B cell (primary cell): Measurements from ENCODE around the gene SMURF1. TPM values are rescaled to one million over a fixed set of nuclear protein-coding genes. Genes with fewer than 3 reads are reported as not detected.

Experiments
- ATAC-seq: fragments of 200-7000 bp; cut with Tn5 transposase; one replicate; pipeline ENCODE4 v1.10.0; 2021; ENCODE audit warnings: low read depth, mild to moderate bottlenecking, moderate number of reproducible peaks, moderate library complexity
- CTCF ChIA-PET: fragments of 350-600 bp; sonication (Branson Sonifier 250); formaldehyde crosslinking; loops from one replicate; lab custom pipeline; 2021; ENCODE audit warnings: antibody characterized with exemption, inconsistent platforms; lab: Charles Lee
- POLR2A ChIA-PET: fragments of 350-600 bp; sonication (Branson Sonifier 250); formaldehyde crosslinking; loops from one replicate; lab custom pipeline; 2021; ENCODE audit warnings: antibody characterized with exemption; lab: Charles Lee
- DNase-seq: peaks from one replicate; pipeline ENCODE4 v3.0.0; 2013
- H2AFZ ChIP-seq: 2 replicates; pipeline ENCODE4 v1.6.1; 2012; ENCODE audit warnings: mild to moderate bottlenecking, low read depth, low read length; ENCODE audit not compliant: insufficient read depth, poor library complexity, severe bottlenecking
- H3K27ac ChIP-seq, 2 donors: 1 replicate in 1 of 2; 2 replicates in 1 of 2; pipeline ENCODE4 v1.5.1; 2012 to 2013; ENCODE audit warnings: low read length in 2 of 2, mild to moderate bottlenecking in 2 of 2, moderate library complexity in 1 of 2
- H3K27me3 ChIP-seq, 4 experiments: fragments of 200-600 bp in 1 of 4; sonication (generic) in 1 of 4; replicated peaks in 1 of 4; 1 replicate in 2 of 4; 2 replicates in 2 of 4; pipeline versions ENCODE4 v1.6.1 to v1.7.0; 2013 to 2016; ENCODE audit warnings: low read length in 3 of 4, mild to moderate bottlenecking in 2 of 4, mixed read lengths in 1 of 4, moderate library complexity in 1 of 4; ENCODE audit not compliant: insufficient read depth in 4 of 4, control insufficient read depth in 3 of 4; ENCODE audit errors: control extremely low read depth in 1 of 4
- H3K36me3 ChIP-seq, 2 experiments: replicated peaks in 1 of 2; 1 replicate in 1 of 2; 2 replicates in 1 of 2; pipeline versions ENCODE4 v1.6.1 to v1.7.1; 2013; ENCODE audit warnings: low read length in 1 of 2; ENCODE audit not compliant: insufficient read depth in 2 of 2, control insufficient read depth in 1 of 2; ENCODE audit errors: control extremely low read depth in 1 of 2, extremely low read depth in 1 of 2
- H3K4me1 ChIP-seq, 2 donors: fragments of 200-600 bp in 1 of 2; sonication (generic) in 1 of 2; 1 replicate in 1 of 2; 2 replicates in 1 of 2; pipeline versions ENCODE4 v1.5.1 to v1.6.1; 2013 to 2017; ENCODE audit warnings: low read length in 2 of 2; ENCODE audit not compliant: control insufficient read depth in 2 of 2, insufficient read depth in 2 of 2
- H3K4me2 ChIP-seq: replicated peaks from 2 replicates; pipeline ENCODE3; 2012; ENCODE audit warnings: mild to moderate bottlenecking, low read depth, low read length; ENCODE audit not compliant: poor library complexity, severe bottlenecking
- H3K4me3 ChIP-seq, 5 experiments: fragments of 200-600 bp in 1 of 5; sonication (generic) in 1 of 5; 1 replicate in 3 of 5; 2 replicates in 2 of 5; pipeline versions ENCODE4 v1.5.1 to v1.7.0; 2011 to 2016; ENCODE audit warnings: low read length in 4 of 5, mild to moderate bottlenecking in 4 of 5, low read depth in 2 of 5, control low read depth in 1 of 5, moderate library complexity in 1 of 5; ENCODE audit not compliant: insufficient read depth in 1 of 5; ENCODE audit errors: control extremely low read depth in 1 of 5, extremely low read depth in 1 of 5
- H3K79me2 ChIP-seq: fragments of 200-600 bp; sonication (generic); one replicate; pipeline ENCODE4 v1.6.0; 2016; ENCODE audit warnings: low read length; ENCODE audit not compliant: control insufficient read depth, insufficient read depth
- H3K9ac ChIP-seq: fragments of 200-600 bp; sonication (generic); 2 replicates; pipeline ENCODE4 v1.6.1; 2017; ENCODE audit warnings: mild to moderate bottlenecking, low read length, moderate library complexity
- H3K9me3 ChIP-seq, 3 donors: one replicate each; pipeline versions ENCODE4 v1.6.1 to v1.7.1; 2013; ENCODE audit warnings: low read length in 2 of 3; ENCODE audit not compliant: control insufficient read depth in 2 of 3, insufficient read depth in 1 of 3; ENCODE audit errors: control extremely low read depth in 1 of 3
- H4K20me1 ChIP-seq: 2 replicates; pipeline ENCODE4 v1.6.0; 2012; ENCODE audit warnings: mild to moderate bottlenecking, low read length; ENCODE audit not compliant: insufficient read depth, control insufficient read depth, poor library complexity, severe bottlenecking
- H3K27ac Mint-ChIP-seq: one replicate; pipeline ENCODE4 v1.8.0; 2021; ENCODE audit warnings: mixed read lengths
- H3K27me3 Mint-ChIP-seq: one replicate; pipeline ENCODE4 v1.8.0; 2021; ENCODE audit warnings: mixed read lengths
- H3K4me1 Mint-ChIP-seq: one replicate; pipeline ENCODE4 v1.8.0; 2021; ENCODE audit warnings: mixed read lengths
- H3K4me3 Mint-ChIP-seq: one replicate; pipeline ENCODE4 v1.8.0; 2021; ENCODE audit warnings: mixed read lengths
- H3K9me3 Mint-ChIP-seq: one replicate; pipeline ENCODE4 v1.8.0; 2022; ENCODE audit warnings: mixed read lengths; ENCODE audit not compliant: insufficient read depth
- CTCF ChIP-seq: fragments of 200-600 bp; IDR thresholded peaks from one replicate; pipeline ENCODE4 v1.8.0; 2022; ENCODE audit warnings: antibody characterized with exemption, mild to moderate bottlenecking
- EZH2 ChIP-seq: IDR thresholded peaks from 2 replicates; pipeline ENCODE4 v1.6.1; 2012; ENCODE audit warnings: borderline replicate concordance, low read depth, mild to moderate bottlenecking, moderate library complexity, low read length; ENCODE audit not compliant: insufficient read depth, poor library complexity, severe bottlenecking
- WGBS: methylation state at CpG from one replicate; pipeline ENCODE4 v1.1.5; 2013; ENCODE audit warnings: missing lambda C conversion rate; ENCODE audit not compliant: insufficient coverage; 5-methylcytosine and 5-hydroxymethylcytosine counted together
- intact Hi-C: fragments of 100-400 bp; cut with micrococcal nuclease; formaldehyde crosslinking; loops from one replicate; pipeline ENCODE4 v1.10.0; 2022
- polyA plus RNA-seq: library from polyadenylated mRNA; depleted of rRNA; stranded (reverse); fragments of >200 nt; gene quantifications from 2 replicates; pipeline ENCODE4 v1.2.3, GENCODE V29; 2012
- total RNA-seq, 2 donors: library from RNA; stranded (reverse); fragments of 120-200 nt in 1 of 2; gene quantifications; 1 replicate in 1 of 2; 2 replicates in 1 of 2; pipeline versions ENCODE4 v1.2.3 to v1.2.4, GENCODE V29; 2013 to 2022

SMURF1 gene
- total and polyA plus RNA-seq, 2 donors (not counting 1 experiment from before 2014, with no cell fraction given) = 7.5 to 28.6 TPM

GRCh38 chr7:99010281-99010680 is 133.6 kb downstream of the SMURF1 start:
- H3K27ac Mint-ChIP-seq = no peak overlapping the region
- no peak overlapping the region for H2AFZ ChIP-seq
- no peaks in the 10 kb centered on the region for H4K20me1 ChIP-seq
- H3K27me3 Mint-ChIP-seq = no peaks in the 10 kb centered on the region
- ATAC-seq (no peak), DNase-seq (no peak)
- H3K9me3 Mint-ChIP-seq = no peaks in the 10 kb centered on the region
- TF ChIP-seq CTCF (no peak), EZH2 (no peak)
- H3K9me3 ChIP-seq = no peaks in the 10 kb centered on the region
- no peak overlapping the region for H3K4me3 ChIP-seq
- no peaks in the 10 kb centered on the region for H3K79me2 ChIP-seq
- no peak overlapping the region for H3K4me2 ChIP-seq
- WGBS = 92% methylated on average over 9 of the region's 9 CpGs
- no peak overlapping the region for H3K27ac ChIP-seq
- H3K4me3 Mint-ChIP-seq = no peak overlapping the region
- H3K36me3 ChIP-seq = peaks cover 0 to 82% of the 10 kb centered on the region in 2 experiments
- intact Hi-C loops = no loop called here
- ChIA-PET POLR2A (no interaction called here), CTCF (no interaction called here)
- H3K9ac ChIP-seq = no peak overlapping the region
- H3K4me1 Mint-ChIP-seq = peaks cover 7% of the 10 kb centered on the region
- no peaks in the 10 kb centered on the region for H3K27me3 ChIP-seq
- H3K4me1 ChIP-seq = no peaks in the 10 kb centered on the region

GRCh38 chr7:99008921-99009530 is 134.9 kb downstream of the SMURF1 start:
- peaks cover 0 to 76% of the 10 kb centered on the region in 2 experiments for H3K36me3 ChIP-seq
- ChIA-PET CTCF (no interaction called here), POLR2A (no interaction called here)
- no peaks in the 10 kb centered on the region for H3K9me3 Mint-ChIP-seq
- no peaks in the 10 kb centered on the region for H3K9me3 ChIP-seq
- no peaks in the 10 kb centered on the region for H3K27me3 ChIP-seq
- H3K4me1 ChIP-seq = no peaks in the 10 kb centered on the region
- H3K27ac Mint-ChIP-seq = no peak overlapping the region
- H4K20me1 ChIP-seq = no peaks in the 10 kb centered on the region
- DNase-seq (no peak), ATAC-seq (no peak)
- H3K27me3 Mint-ChIP-seq = no peaks in the 10 kb centered on the region
- TF ChIP-seq CTCF (no peak), EZH2 (no peak)
- H2AFZ ChIP-seq = no peak overlapping the region
- WGBS = 93% methylated on average over 11 of the region's 11 CpGs
- no peaks in the 10 kb centered on the region for H3K79me2 ChIP-seq
- H3K4me3 Mint-ChIP-seq = no peak overlapping the region
- intact Hi-C loops = no loop called here
- H3K4me2 ChIP-seq = no peak overlapping the region
- peaks cover 7% of the 10 kb centered on the region for H3K4me1 Mint-ChIP-seq
- H3K9ac ChIP-seq = no peak overlapping the region
- no peak overlapping the region for H3K4me3 ChIP-seq
- H3K27ac ChIP-seq = no peak overlapping the region
